Smooth muscle cell (in vitro differentiated cells): Measurements from ENCODE around the gene CLASRP. TPM values are rescaled to one million over a fixed set of nuclear protein-coding genes. Genes with fewer than 3 reads are reported as not detected.

Source experiments
- DNase-seq: peaks from one replicate; lab custom pipeline; 2025; ENCODE audit not compliant: unreplicated experiment; lab: John Stamatoyannopoulos, UW
- H2AFZ ChIP-seq: fragments of 200-600 bp; sonication (generic); 2 replicates; pipeline ENCODE4 v1.6.0; 2016; ENCODE audit warnings: antibody characterized with exemption, low read depth, mild to moderate bottlenecking
- H3F3A ChIP-seq: fragments of 200-600 bp; sonication (generic); 2 replicates; pipeline ENCODE4 v1.6.0; 2017; ENCODE audit warnings: antibody characterized with exemption, low read depth
- H3K27ac ChIP-seq: fragments of 200-600 bp; sonication (generic); 2 replicates; pipeline ENCODE4 v1.5.1; 2016; ENCODE audit warnings: low read depth, mild to moderate bottlenecking
- H3K27me3 ChIP-seq: fragments of 200-600 bp; sonication (generic); 2 replicates; pipeline ENCODE4 v1.6.1; 2016; ENCODE audit warnings: low read depth, mild to moderate bottlenecking
- H3K36me3 ChIP-seq: fragments of 200-600 bp; sonication (generic); 2 replicates; pipeline ENCODE4 v1.5.1; 2016; ENCODE audit warnings: low read depth
- H3K4me1 ChIP-seq: fragments of 200-600 bp; sonication (generic); 2 replicates; pipeline ENCODE4 v1.5.1; 2016; ENCODE audit warnings: low read depth
- H3K4me2 ChIP-seq: fragments of 200-600 bp; sonication (generic); 2 replicates; pipeline ENCODE4 v1.6.0; 2016; ENCODE audit warnings: mild to moderate bottlenecking
- H3K4me3 ChIP-seq: fragments of 200-600 bp; sonication (generic); 2 replicates; pipeline ENCODE4 v1.5.1; 2016; ENCODE audit warnings: mild to moderate bottlenecking
- H3K79me2 ChIP-seq: fragments of 200-600 bp; sonication (generic); 2 replicates; pipeline ENCODE4 v1.6.0; 2016; ENCODE audit warnings: low read depth, mild to moderate bottlenecking
- H3K9ac ChIP-seq: fragments of 200-600 bp; sonication (generic); 2 replicates; pipeline ENCODE4 v1.6.0; 2016; ENCODE audit warnings: low read depth
- H3K9me3 ChIP-seq: fragments of 200-600 bp; sonication (generic); replicated peaks from 2 replicates; pipeline ENCODE4 v1.5.1; 2016; ENCODE audit warnings: low read depth
- H4K20me1 ChIP-seq: fragments of 200-600 bp; sonication (generic); 2 replicates; pipeline ENCODE4 v1.6.0; 2016; ENCODE audit warnings: low read depth
- CTCF ChIP-seq: fragments of 200-600 bp; sonication (generic); IDR thresholded peaks from 2 replicates; pipeline ENCODE4 v1.5.1; 2017; ENCODE audit warnings: borderline replicate concordance, mild to moderate bottlenecking, antibody characterized with exemption; ENCODE audit not compliant: insufficient read depth, poor library complexity, severe bottlenecking
- WGBS: methylation state at CpG from one replicate; pipeline ENCODE4 v1.1.7; 2016; ENCODE audit warnings: low lambda C conversion rate; 5-methylcytosine and 5-hydroxymethylcytosine counted together
- polyA plus RNA-seq: library from polyadenylated mRNA; unstranded; fragments of >200 nt; fragmentation: Nextera tagmentation; extraction: Ambion mirVana; gene quantifications from 2 replicates; pipeline ENCODE4 v1.2.1, GENCODE V29; 2016
- total RNA-seq: library from RNA; depleted of rRNA; stranded (reverse); fragments of >200 nt; gene quantifications from 2 replicates; pipeline ENCODE4 v1.2.3, GENCODE V29; 2014

Gene CLASRP
- total and polyA plus RNA-seq, 2 experiments from 2014 or later, result 24.3 to 34.6 TPM

GRCh38 chr19:45074744-45075300 is 36.0 kb downstream of the CLASRP start:
- no peak overlapping the region for H3K4me3 ChIP-seq
- no peak overlapping the region for H3K27ac ChIP-seq
- DNase-seq, result no peak
- peaks cover 16% of the 10 kb centered on the region for H3F3A ChIP-seq
- no peaks in the 10 kb centered on the region for H3K36me3 ChIP-seq
- peaks cover 7% of the 10 kb centered on the region for H3K79me2 ChIP-seq
- H3K9me3 ChIP-seq, result no peaks in the 10 kb centered on the region
- H3K9ac ChIP-seq, result no peak overlapping the region
- no peaks in the 10 kb centered on the region for H3K27me3 ChIP-seq
- H3K4me1 ChIP-seq, result peaks cover 24% of the 10 kb centered on the region
- TF ChIP-seq CTCF, result no peak
- H2AFZ ChIP-seq, result no peak overlapping the region
- H3K4me2 ChIP-seq, result peak overlapping the region; percentile 80
- 48% methylated on average over 11 of the region's 11 CpGs for WGBS
- no peaks in the 10 kb centered on the region for H4K20me1 ChIP-seq

DNA sequence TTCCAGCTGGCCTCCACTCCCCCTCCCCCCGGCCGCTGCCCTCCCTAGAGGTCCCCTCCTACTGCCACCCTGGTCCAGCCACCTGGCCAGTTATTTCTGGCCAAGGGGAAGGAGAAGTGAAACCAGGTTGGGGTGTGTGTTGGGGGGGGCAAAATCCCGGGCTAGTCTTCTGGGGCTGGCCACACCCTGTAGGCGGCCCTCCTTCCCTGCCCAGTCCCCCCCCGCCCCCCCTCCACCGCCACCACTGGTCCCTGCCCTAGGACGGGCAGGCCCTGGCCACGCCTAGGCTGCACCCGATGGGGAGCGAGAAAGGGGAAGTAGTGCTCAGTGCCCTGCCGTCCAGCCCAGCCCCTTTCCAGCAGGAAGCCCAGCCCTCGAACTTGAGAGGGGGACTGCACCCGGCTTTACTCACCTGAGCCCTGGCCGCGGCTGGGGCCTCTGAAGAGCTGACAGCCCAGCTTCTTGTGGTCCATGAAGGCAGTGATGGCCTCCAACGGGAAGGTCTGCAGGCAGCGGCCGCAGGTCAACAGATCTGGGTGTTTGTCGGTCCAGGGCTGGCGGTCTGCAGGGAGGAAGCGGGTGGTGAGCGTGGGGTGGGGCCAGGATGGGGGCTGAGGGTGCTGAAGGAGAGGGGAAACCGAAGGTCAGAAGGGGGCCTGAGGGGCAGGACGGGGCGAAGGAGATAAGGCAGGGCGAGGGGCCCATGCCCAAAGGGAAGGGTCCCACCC is 36.6 kb downstream of the CLASRP start:
- Histone ChIP-seq H3K9me3 (no peaks in the 10 kb centered on the region), H3K4me2 (peak overlapping the region; percentile 80), H3F3A (peaks cover 16% of the 10 kb centered on the region), H3K9ac (no peak overlapping the region), H3K79me2 (peaks cover 13% of the 10 kb centered on the region), H3K27ac (no peak overlapping the region), H3K4me3 (peak overlapping the region; percentile 48), H3K4me1 (peaks cover 30% of the 10 kb centered on the region), H3K36me3 (no peaks in the 10 kb centered on the region), H4K20me1 (no peaks in the 10 kb centered on the region), H3K27me3 (no peaks in the 10 kb centered on the region), H2AFZ (peak overlapping the region; percentile 12)
- DNase-seq, result peak; percentile 9
- no peak for TF ChIP-seq CTCF
- WGBS, result 5% methylated on average over 20 of the region's 26 CpGs

DNA sequence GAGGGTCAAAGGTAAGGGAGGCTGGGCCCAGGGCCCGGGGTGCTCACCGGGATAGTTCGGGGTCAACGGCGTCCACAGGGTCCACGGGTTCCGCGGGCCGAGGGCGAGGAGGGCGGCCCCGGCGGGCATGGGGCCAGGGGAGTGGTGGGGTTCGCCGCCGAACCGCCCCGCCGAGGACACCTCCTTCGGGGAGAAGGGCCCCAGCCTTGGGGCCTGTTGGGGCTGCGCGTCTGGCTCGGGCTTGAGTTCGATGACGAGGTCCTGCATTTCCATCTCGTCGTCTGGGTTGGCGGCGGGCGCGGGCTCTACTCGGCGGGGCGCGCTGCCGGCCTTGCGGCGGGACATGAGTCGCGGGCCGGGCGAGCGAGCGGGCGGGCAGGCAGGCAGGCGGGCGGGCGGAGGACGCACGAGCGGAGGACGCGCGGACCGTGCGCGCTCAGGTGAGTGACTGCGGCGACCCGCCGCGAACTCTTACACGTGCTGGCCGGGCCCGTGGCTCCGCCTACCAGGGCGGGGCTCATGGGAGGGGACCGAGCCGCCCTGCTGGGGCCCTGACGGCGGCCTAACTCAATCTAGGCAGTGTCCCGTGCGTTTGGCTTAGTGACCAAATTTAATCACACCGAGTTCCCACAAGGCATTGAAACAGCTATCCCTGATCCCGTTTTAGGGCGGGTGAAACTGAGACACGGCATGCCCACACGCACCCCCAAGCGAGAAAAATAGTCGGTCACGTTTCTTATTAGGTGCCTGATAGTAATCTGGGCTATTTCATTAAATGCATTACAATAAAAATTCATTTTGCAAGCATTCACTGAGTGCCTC is 37.4 kb downstream of the CLASRP start, which contains the start of gene ZNF296:
ZNF296 (minus strand) TSS at position 450 of the 822 bp plus-strand sequence; CDS start at position 345, 105 bp downstream.
- Histone ChIP-seq H3K79me2 (peaks cover 21% of the 10 kb centered on the region), H3K9me3 (no peaks in the 10 kb centered on the region), H4K20me1 (no peaks in the 10 kb centered on the region), H2AFZ (peak within 1 kb of the TSS; percentile 84), H3F3A (peaks cover 16% of the 10 kb centered on the region), H3K4me3 (peak within 1 kb of the TSS; percentile 48), H3K4me2 (peak within 1 kb of the TSS; percentile 80), H3K36me3 (no peaks in the 10 kb centered on the region), H3K27me3 (no peaks in the 10 kb centered on the region), H3K9ac (no peak within 1 kb of the TSS), H3K27ac (no peak within 1 kb of the TSS), H3K4me1 (peaks cover 30% of the 10 kb centered on the region)
- DNase-seq, result peak; percentile 16
- 4% methylated on average over 33 of the region's 81 CpGs for WGBS
- no peak for TF ChIP-seq CTCF
